Measurements from ENCODE around the gene GUK1.
"Not testable (repeated sequence)": the region's sequence is repeated elsewhere in the genome, so short reads cannot be mapped to it uniquely, and the experiment has no call there.

GUK1 gene

GRCh38 chr1:228177721-228178710, 37.9 kb downstream of the GUK1 start:
- Mint-ChIP-seq H3K4me1 (ENCODE audit: low read depth) (no peaks in the 10 kb centered on the region), H3K4me3 (no peak overlapping the region), H3K9me3 (no peaks in the 10 kb centered on the region), H3K27ac (no peak overlapping the region), H3K27me3 (no peaks in the 10 kb centered on the region), H3K36me3 (ENCODE audit: low read depth) (no peaks in the 10 kb centered on the region)

- H3K9me3 Mint-ChIP-seq, result no peaks in the 10 kb centered on the region
- no peaks in the 10 kb centered on the region for H3K4me1 Mint-ChIP-seq (ENCODE audit: low read depth)
- H3K27me3 Mint-ChIP-seq, result no peaks in the 10 kb centered on the region
- H3K4me3 Mint-ChIP-seq, result no peak overlapping the region
- no peaks in the 10 kb centered on the region for H3K36me3 Mint-ChIP-seq (ENCODE audit: low read depth)
- H3K27ac Mint-ChIP-seq, result no peak overlapping the region
Observed at GRCh38 chr1:228178737-228179684, 38.9 kb downstream of the GUK1 start.

GRCh38 chr1:228180271-228180958, 40.3 kb downstream of the GUK1 start:
- Mint-ChIP-seq H3K27me3 (no peaks in the 10 kb centered on the region), H3K36me3 (ENCODE audit: low read depth) (no peaks in the 10 kb centered on the region), H3K9me3 (no peaks in the 10 kb centered on the region), H3K4me1 (ENCODE audit: low read depth) (peaks cover 4% of the 10 kb centered on the region), H3K4me3 (no peak overlapping the region), H3K27ac (no peak overlapping the region)

- H3K27ac Mint-ChIP-seq, result no peak overlapping the region
Observed at GRCh38 chr1:228180959-228181644, 41.0 kb downstream of the GUK1 start.

GRCh38 chr1:228181645-228182034, 41.6 kb downstream of the GUK1 start:
- no peaks in the 10 kb centered on the region for H3K36me3 Mint-ChIP-seq (ENCODE audit: low read depth)
- H3K4me3 Mint-ChIP-seq, result no peak overlapping the region
- H3K4me1 Mint-ChIP-seq (ENCODE audit: low read depth), result peaks cover 11% of the 10 kb centered on the region
- no peaks in the 10 kb centered on the region for H3K9me3 Mint-ChIP-seq
- H3K27ac Mint-ChIP-seq, result no peak overlapping the region
- H3K27me3 Mint-ChIP-seq, result no peaks in the 10 kb centered on the region

More at GRCh38 chr1:228180959-228181644, 41.0 kb downstream of the GUK1 start:
- Mint-ChIP-seq H3K4me3 (no peak overlapping the region), H3K27me3 (no peaks in the 10 kb centered on the region), H3K4me1 (ENCODE audit: low read depth) (peaks cover 11% of the 10 kb centered on the region), H3K36me3 (ENCODE audit: low read depth) (no peaks in the 10 kb centered on the region), H3K9me3 (no peaks in the 10 kb centered on the region)

- Mint-ChIP-seq H3K4me1 (ENCODE audit: low read depth) (peaks cover 11% of the 10 kb centered on the region), H3K27ac (no peak overlapping the region), H3K4me3 (no peak overlapping the region), H3K36me3 (ENCODE audit: low read depth) (no peaks in the 10 kb centered on the region), H3K27me3 (no peaks in the 10 kb centered on the region), H3K9me3 (no peaks in the 10 kb centered on the region)
Observed at GRCh38 chr1:228182296-228183030, 42.4 kb downstream of the GUK1 start.

- Mint-ChIP-seq H3K4me1 (ENCODE audit: low read depth) (peaks cover 11% of the 10 kb centered on the region), H3K36me3 (ENCODE audit: low read depth) (no peaks in the 10 kb centered on the region), H3K27me3 (no peaks in the 10 kb centered on the region), H3K9me3 (no peaks in the 10 kb centered on the region), H3K27ac (no peak overlapping the region), H3K4me3 (no peak overlapping the region)
Observed at GRCh38 chr1:228184152-228184551, 44.1 kb downstream of the GUK1 start.

GRCh38 chr1:228185641-228185965, 45.5 kb downstream of the GUK1 start:
- H3K27me3 Mint-ChIP-seq, result no peaks in the 10 kb centered on the region
- H3K4me1 Mint-ChIP-seq (ENCODE audit: low read depth), result peaks cover 11% of the 10 kb centered on the region

GRCh38 chr1:228188249-228188648, 48.2 kb downstream of the GUK1 start:
- H3K27me3 Mint-ChIP-seq; H3K27ac Mint-ChIP-seq; H3K36me3 Mint-ChIP-seq (ENCODE audit: low read depth); H3K4me3 Mint-ChIP-seq; H3K9me3 Mint-ChIP-seq: not testable (repeated sequence)
- peaks cover 11% of the 10 kb centered on the region for H3K4me1 Mint-ChIP-seq (ENCODE audit: low read depth)

More at GRCh38 chr1:228185641-228185965, 45.5 kb downstream of the GUK1 start:
- Mint-ChIP-seq H3K27ac (peak overlapping the region; percentile 46), H3K4me3 (no peak overlapping the region), H3K36me3 (ENCODE audit: low read depth) (no peaks in the 10 kb centered on the region), H3K9me3 (no peaks in the 10 kb centered on the region)

- Mint-ChIP-seq H3K36me3 (ENCODE audit: low read depth) (no peaks in the 10 kb centered on the region), H3K9me3 (no peaks in the 10 kb centered on the region), H3K4me1 (ENCODE audit: low read depth) (peaks cover 9% of the 10 kb centered on the region), H3K4me3 (no peak overlapping the region), H3K27ac (no peak overlapping the region), H3K27me3 (no peaks in the 10 kb centered on the region)
Observed at GRCh38 chr1:228190182-228190581, 50.1 kb downstream of the GUK1 start.

- H3K4me3 Mint-ChIP-seq, result no peak overlapping the region
- no peaks in the 10 kb centered on the region for H3K9me3 Mint-ChIP-seq
- no peaks in the 10 kb centered on the region for H3K36me3 Mint-ChIP-seq (ENCODE audit: low read depth)
- H3K27ac Mint-ChIP-seq, result no peak overlapping the region
- H3K27me3 Mint-ChIP-seq, result no peaks in the 10 kb centered on the region
- H3K4me1 Mint-ChIP-seq (ENCODE audit: low read depth), result peaks cover 3% of the 10 kb centered on the region
Observed at GRCh38 chr1:228190778-228191177, 50.7 kb downstream of the GUK1 start.

GRCh38 chr1:228194436-228194835, 54.4 kb downstream of the GUK1 start:
- Mint-ChIP-seq H3K36me3 (ENCODE audit: low read depth) (peaks cover 16% of the 10 kb centered on the region), H3K27me3 (no peaks in the 10 kb centered on the region), H3K4me3 (no peak overlapping the region), H3K4me1 (ENCODE audit: low read depth) (no peaks in the 10 kb centered on the region), H3K27ac (no peak overlapping the region), H3K9me3 (peaks cover 7% of the 10 kb centered on the region)

- Mint-ChIP-seq H3K27ac (no peak overlapping the region), H3K27me3 (no peaks in the 10 kb centered on the region), H3K9me3 (peaks cover 8% of the 10 kb centered on the region)
Observed at GRCh38 chr1:228194921-228195812, 55.1 kb downstream of the GUK1 start.

More at GRCh38 chr1:228194921-228195812, 55.1 kb downstream of the GUK1 start:
- Mint-ChIP-seq H3K36me3 (ENCODE audit: low read depth) (peaks cover 19% of the 10 kb centered on the region), H3K4me3 (no peak overlapping the region), H3K4me1 (ENCODE audit: low read depth) (no peaks in the 10 kb centered on the region)
